ENCODE measurements around the gene HSPBP1.
A peak's percentile ranks its signal among the peaks of the same experiment; 100 is the strongest.
"Not testable (repeated sequence)": the region's sequence is repeated elsewhere in the genome, so short reads cannot be mapped to it uniquely, and the experiment has no call there.

HSPBP1 gene

GRCh38 chr19:55279770-55280643 is at the start of gene HSPBP1:
Gene HSPBP1, minus strand, starts transcription at chr19:55280110. Its CDS starts 502 bp downstream, at chr19:55279608.
- peak; percentile 91 for DNase-seq (ENCODE audit: low spot score)

GRCh38 chr19:55328774-55329318 is 48.9 kb upstream of the HSPBP1 start:
- not testable (repeated sequence) for DNase-seq (ENCODE audit: low spot score)

- DNase-seq (ENCODE audit: low spot score): no peak
Observed at GRCh38 chr19:55325172-55325571, 45.3 kb upstream of the HSPBP1 start, which contains the start of gene TMEM150B. Gene TMEM150B, minus strand, starts transcription at chr19:55325341. Its CDS starts 4,305 bp downstream, at chr19:55321036.

DNA sequence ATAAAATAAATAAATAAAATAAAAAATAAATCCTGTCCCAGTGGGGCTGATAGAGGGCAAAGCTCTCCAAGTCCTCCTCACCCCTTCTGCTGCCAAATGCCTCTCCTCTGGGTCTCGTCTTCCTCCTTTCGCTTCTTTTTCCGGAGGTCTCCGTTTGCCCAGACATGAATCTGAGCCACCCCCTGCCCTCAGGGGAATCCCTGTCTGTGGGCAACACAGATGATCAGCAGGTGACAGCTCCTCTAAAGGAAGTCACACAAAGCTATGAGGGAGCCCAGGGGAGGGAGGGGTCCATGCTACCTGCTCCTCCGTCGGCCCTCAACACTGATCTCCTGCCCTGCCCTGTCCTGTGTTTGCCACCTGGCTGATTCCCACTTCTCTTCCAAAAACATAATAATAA is 44.8 kb upstream of the HSPBP1 start:
- DNase-seq (ENCODE audit: low spot score): no peak

DNA sequence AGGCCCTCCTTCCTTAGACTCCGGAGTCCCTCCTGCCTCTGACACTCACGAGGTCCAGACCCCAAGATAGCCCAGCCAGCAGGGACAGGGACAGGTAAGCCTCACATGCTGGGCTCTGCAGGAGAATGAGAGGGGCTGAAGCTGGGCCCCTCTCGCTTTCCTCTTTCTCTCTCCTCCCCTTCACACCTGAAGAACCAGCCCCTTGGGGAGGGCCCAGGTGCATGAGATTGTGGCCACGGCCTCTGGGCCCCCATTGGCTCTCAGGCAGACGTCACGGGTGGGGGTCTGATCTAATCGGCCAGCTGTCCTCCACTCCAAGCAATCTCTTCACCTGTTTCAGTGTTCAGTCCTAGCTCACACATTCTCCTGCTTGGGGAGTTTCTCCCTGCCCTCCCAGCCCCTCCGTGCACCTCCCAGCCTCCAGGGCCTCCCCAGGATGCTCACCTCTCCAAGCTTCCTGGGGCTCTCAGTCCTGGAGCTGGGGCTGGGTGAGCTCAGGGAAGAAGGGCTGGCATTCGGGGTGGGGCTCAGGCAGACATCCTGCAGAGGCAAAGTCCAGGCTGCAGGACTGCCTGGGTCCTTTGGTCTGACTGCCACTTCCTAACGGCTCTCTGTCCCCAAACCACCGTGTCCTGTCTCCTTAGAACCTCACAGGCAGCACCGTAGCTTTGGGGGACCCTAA is 42.4 kb upstream of the HSPBP1 start:
- DNase-seq (ENCODE audit: low spot score): no peak

DNA sequence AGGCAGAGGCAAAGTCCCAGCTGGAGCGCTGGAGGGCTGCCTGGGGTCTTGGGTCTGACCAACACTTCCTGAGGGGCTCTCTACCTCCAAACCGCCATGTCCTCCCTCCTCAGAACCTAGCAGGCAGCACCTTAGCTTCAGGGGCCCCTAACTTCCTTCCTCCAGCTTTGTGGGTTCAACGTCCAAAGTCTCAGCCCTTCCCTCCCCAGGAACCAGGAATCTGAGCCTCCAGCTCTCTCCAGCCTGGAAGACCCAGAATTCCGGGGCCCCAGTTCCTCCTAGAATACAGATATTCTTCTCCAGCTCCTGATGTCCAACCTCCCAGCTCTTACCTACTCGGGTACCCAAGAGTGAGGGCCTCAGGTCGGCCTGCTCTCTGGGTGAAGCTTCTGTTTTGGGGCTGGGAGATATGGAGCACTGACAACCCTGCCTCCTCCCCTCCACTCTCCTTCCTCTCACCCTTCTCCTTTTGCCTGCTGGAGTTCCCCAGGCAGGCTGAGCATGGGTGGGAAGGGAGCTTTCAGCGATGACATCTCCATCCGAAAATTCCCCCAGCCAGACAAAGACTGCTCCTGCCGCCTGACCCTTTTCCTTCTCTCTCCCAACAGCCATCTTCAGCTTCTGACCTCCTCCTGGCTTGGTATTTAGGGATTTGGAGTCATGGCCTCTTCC is 41.7 kb upstream of the HSPBP1 start:
- DNase-seq (ENCODE audit: low spot score): no peak

DNA sequence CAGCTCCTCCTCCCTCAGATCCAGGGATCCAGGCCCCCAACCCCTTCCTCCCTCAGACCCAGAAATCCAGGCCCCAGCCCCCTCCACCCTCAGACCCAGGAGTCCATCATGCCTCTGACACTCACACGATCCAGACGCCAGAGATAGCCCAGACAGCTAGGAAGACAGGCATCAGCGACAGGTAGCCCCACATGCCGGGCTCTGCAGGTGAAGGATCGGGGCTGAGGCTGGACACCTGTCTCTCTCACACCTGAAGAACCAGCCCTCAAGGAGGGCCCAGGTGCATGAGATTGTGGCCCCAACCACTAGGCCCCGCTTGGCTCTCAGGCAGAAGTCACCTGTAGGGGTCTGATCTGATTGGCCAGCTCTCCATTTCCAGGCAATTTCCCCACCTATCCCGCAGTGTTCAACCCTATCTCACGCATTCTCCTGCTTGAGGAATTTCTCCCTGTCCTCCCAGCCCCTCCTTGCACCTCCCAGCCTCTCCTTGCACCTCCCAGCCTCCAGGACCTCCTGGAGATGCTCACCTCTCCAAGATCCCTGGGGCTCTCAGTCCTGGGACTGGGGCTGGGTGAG is 41.0 kb upstream of the HSPBP1 start:
- no peak for DNase-seq (ENCODE audit: low spot score)

- no peak for DNase-seq (ENCODE audit: low spot score)
Observed at GRCh38 chr19:55319785-55320184, 39.9 kb upstream of the HSPBP1 start.

DNA sequence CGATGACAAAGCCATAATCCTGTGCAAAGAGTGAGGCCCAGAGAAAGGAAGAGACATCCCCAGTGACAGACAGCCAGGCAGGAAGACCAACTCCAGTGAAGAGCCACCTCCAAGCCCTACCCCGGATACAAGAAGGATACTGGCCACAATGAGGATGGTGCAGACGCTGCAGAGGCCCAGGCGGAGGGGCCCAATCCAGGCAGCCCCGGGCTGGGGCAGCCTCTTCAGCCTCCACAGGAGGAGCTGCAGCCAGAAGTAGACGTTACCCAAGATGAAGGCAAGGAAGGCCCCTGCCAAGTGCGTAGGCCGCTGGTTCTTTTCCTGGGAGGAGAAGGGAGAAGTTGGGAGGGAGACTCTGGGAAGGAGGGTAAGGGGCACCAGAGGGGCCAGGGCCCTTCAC is 36.7 kb upstream of the HSPBP1 start:
- no peak for DNase-seq (ENCODE audit: low spot score)

DNA sequence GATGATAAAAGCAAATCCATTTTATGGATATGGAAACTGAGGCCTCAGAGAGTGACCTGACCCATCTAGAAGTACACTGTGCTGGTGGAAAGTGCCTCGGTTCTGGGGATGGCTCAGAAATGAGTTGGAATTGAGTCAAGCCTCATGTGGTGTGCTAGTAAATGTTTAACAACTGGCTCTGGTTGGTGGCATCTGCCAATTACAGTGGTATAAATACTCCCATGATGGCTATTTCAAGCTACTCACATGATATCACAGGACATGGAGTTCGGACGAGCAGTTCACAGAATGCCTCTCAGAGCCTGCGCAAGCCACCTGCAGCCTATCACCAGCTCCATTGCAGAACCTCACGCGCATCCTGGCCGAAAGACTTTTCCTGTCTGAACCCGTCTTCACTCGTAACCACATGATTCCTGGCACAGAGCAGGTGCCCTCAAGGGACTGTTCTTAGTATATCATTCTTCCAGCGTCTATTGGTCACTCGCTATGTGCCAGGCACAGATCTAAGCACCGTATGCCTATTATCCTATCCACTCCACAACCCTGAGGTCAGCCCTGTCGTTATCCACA is 36.1 kb upstream of the HSPBP1 start:
- DNase-seq (ENCODE audit: low spot score): no peak

- DNase-seq (ENCODE audit: low spot score): no peak
Observed at GRCh38 chr19:55314396-55314795, 34.5 kb upstream of the HSPBP1 start.

DNA sequence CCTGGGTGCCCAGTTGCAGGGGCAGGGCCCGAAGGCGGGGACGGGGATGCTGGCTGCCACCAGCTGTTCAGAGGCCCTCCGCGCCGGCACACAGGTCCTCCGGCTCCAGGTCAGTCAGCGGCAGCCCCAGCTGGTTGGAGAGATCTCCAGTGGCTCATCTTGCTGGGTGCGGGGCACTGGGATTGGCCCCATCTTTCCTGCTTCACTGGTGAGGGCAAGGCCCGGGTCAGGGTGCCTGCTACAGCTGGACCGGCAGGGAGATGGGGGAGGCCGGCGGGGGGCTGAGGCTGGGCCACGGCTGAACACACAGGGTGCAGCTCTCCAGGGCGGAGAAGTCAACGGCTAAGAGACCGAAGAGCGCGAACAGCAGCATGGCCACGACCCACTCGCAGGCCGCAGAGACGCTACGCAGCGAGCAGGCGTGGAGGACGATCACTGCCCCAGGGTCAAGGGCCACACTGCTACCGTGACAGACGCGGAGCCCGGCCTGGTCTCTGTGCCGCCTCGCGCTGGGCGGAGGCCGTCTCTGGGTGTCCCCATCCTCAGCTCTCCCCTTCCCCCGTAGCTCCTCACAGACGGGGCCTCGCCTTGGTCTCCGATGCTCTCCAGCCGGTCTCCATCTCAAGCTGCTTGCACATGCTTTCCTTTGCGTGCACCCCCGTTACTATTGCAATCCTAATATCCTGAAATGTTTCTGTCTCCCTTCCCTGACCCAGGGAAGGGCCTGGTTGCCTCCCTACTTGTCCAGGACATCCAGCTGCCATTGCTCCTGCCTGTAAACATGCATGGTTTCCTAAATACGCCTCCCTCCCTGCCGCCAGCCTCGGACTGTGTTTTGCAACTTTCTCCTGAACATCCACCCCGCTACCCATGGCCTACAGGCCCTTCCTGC is 33.0 kb upstream of the HSPBP1 start:
- no peak for DNase-seq (ENCODE audit: low spot score)

- no peak for DNase-seq (ENCODE audit: low spot score)
Observed at GRCh38 chr19:55311797-55312196, 31.9 kb upstream of the HSPBP1 start.

GRCh38 chr19:55311397-55311796 is 31.5 kb upstream of the HSPBP1 start:
- no peak for DNase-seq (ENCODE audit: low spot score)

DNA sequence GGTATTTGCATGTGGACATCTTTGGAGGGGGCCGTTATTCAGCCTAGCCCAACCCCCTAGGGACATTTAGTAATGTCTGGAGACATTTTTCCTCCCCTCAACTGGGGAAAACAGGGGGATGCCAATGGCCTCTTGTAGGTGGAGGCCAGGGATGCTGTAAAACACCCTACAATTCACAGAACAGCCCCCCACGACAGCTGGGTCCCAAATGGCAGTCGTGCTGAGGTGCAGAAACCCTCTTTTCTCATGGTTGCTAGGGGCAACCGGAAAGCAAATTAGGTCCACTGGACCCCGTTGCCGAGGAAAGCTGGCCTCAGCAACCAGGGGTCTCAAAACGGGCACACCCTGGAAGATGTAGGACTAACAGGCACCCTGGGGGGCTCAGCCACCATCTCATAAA is 30.6 kb upstream of the HSPBP1 start:
- DNase-seq (ENCODE audit: low spot score): no peak

DNA sequence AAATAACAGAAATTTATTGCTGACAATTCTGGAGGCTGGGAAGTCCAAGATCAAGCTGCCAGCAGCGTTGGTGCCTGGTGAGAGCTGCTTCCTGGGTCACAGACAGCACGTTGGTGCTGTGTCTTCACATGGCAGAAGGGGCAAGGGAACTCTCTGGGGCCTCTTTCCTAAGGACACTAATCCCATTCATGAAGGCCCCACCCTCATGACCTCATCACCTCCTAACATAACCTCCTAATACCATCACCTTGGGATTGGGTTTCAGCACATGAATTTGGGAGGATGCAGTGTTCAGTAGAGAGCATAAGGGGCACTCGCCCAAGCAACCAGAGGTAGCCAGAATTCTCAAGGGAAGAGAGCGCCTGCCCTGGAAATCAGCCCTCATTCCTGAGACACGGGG is 29.5 kb upstream of the HSPBP1 start:
- DNase-seq (ENCODE audit: low spot score): no peak

- DNase-seq (ENCODE audit: low spot score): no peak
Observed at GRCh38 chr19:55308281-55308680, 28.4 kb upstream of the HSPBP1 start.

DNA sequence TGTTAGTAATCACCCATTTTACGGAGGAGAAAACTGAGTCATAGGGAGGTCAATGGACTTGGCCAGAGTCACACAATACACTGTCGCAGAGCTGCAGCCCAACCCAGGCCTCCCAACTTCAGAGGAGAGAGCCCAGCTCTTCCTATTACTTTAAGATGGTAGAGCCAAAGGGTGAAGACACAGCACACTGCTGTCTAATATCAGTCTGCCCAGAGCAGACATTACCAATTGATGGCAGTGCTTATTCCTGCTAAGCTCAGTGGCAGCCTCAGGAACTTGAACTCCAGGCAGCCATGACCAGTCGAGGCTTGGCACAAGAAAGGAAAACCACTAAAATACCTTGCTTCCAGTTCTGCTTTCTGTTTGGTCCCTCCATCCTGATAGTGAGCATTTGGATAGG is 26.8 kb upstream of the HSPBP1 start:
- no peak for DNase-seq (ENCODE audit: low spot score)

GRCh38 chr19:55305983-55306562 is 26.2 kb upstream of the HSPBP1 start:
- DNase-seq (ENCODE audit: low spot score): no peak

GRCh38 chr19:55305491-55305890 is 25.6 kb upstream of the HSPBP1 start:
- peak; percentile 47 for DNase-seq (ENCODE audit: low spot score)

All from hematopoietic multipotent progenitor cell treated with erythropoietin and hydrocortisone succinate and interleukin-3 and kit ligand, for 17 days (in vitro differentiated cells).